HG02885 (cell line): ENCODE results near the gene ARL13B.

Experiments used
- ATAC-seq: cut with Tn5 transposase; IDR thresholded peaks from one replicate; pipeline ENCODE4 v1.9.1; 2021; ENCODE audit warnings: mild to moderate bottlenecking; ENCODE audit not compliant: unreplicated experiment, poor library complexity

ARL13B gene

GRCh38 chr3:94093151-94093550, 113.2 kb downstream of the ARL13B start:
- ATAC-seq = no peak

GRCh38 chr3:94095111-94095510, 115.2 kb downstream of the ARL13B start:
- no peak for ATAC-seq

GRCh38 chr3:94098452-94098851, 118.5 kb downstream of the ARL13B start:
- no peak for ATAC-seq

- ATAC-seq = no peak
Measured at GRCh38 chr3:94099311-94099710, 119.4 kb downstream of the ARL13B start.

GRCh38 chr3:94101860-94102259, 121.9 kb downstream of the ARL13B start:
- ATAC-seq = no peak
